PC-9 (cell line): ENCODE data around the gene TMUB2. TPM values are rescaled to one million over a fixed set of nuclear protein-coding genes. Genes with fewer than 3 reads are reported as not detected.
A peak's percentile ranks its signal among the peaks of the same experiment; 100 is the strongest.

Source experiments
- BruUV-seq: library from RNA; stranded (reverse); fragments of 400-500 nt; replicated peaks from 2 replicates; lab custom pipeline; 2021; lab: Mats Ljungman, UMichigan
- CTCF ChIA-PET: fragments of 300-600 bp; sonication (Branson Sonifier 250); formaldehyde crosslinking; loops from one replicate; lab custom pipeline; 2022; ENCODE audit warnings: antibody characterized with exemption; lab: Charles Lee
- POLR2A ChIA-PET: fragments of 300-600 bp; sonication (Branson Sonifier 250); formaldehyde crosslinking; loops from one replicate; lab custom pipeline; 2022; ENCODE audit warnings: antibody characterized with exemption; ENCODE audit not compliant: unreplicated experiment; lab: Charles Lee
- DNase-seq, 2 experiments: peaks; one replicate each; pipeline versions ENCODE4 v3.0.0 to v3.0.0-alpha.2; 2015 to 2022; ENCODE audit warnings: mixed read lengths in 1 of 2
- H2AFZ ChIP-seq: fragments of 200-600 bp; sonication (generic); 2 replicates; pipeline ENCODE4 v1.8.1; 2017; ENCODE audit warnings: antibody characterized with exemption
- H3F3A ChIP-seq: fragments of 200-600 bp; sonication (generic); 2 replicates; pipeline ENCODE4 v1.8.1; 2017; ENCODE audit warnings: antibody characterized with exemption, mild to moderate bottlenecking, low read depth; ENCODE audit not compliant: insufficient read depth
- H3K27ac ChIP-seq: fragments of 200-600 bp; sonication (generic); 2 replicates; pipeline ENCODE4 v1.6.1; 2016; ENCODE audit warnings: mixed run types
- H3K27me3 ChIP-seq: fragments of 200-600 bp; sonication (generic); 2 replicates; pipeline ENCODE4 v1.6.1; 2016; ENCODE audit warnings: low read depth, mixed run types; ENCODE audit not compliant: insufficient read depth
- H3K36me3 ChIP-seq: fragments of 200-600 bp; sonication (generic); 2 replicates; pipeline ENCODE4 v1.6.1; 2016; ENCODE audit warnings: low read depth, mixed run types
- H3K4me1 ChIP-seq: fragments of 200-600 bp; sonication (generic); replicated peaks from 2 replicates; pipeline ENCODE4 v1.6.1; 2016; ENCODE audit warnings: mixed run types; ENCODE audit not compliant: insufficient read depth
- H3K4me2 ChIP-seq: fragments of 200-600 bp; sonication (generic); 2 replicates; pipeline ENCODE4 v1.6.1; 2017; ENCODE audit warnings: mixed run types
- H3K4me3 ChIP-seq: fragments of 200-600 bp; sonication (generic); 2 replicates; pipeline ENCODE4 v1.6.1; 2016; ENCODE audit warnings: mixed run types
- H3K79me2 ChIP-seq: fragments of 200-600 bp; sonication (generic); 2 replicates; pipeline ENCODE4 v1.6.1; 2017; ENCODE audit warnings: low read depth, mixed run types
- H3K9me2 ChIP-seq: fragments of 200-600 bp; sonication (generic); 2 replicates; pipeline ENCODE4 v1.8.1; 2017; ENCODE audit warnings: mild to moderate bottlenecking; ENCODE audit not compliant: insufficient read depth
- H3K9me3 ChIP-seq: fragments of 200-600 bp; sonication (generic); 2 replicates; pipeline ENCODE4 v1.8.1; 2016; ENCODE audit warnings: low read depth; ENCODE audit not compliant: insufficient read depth
- H4K20me1 ChIP-seq: fragments of 200-600 bp; sonication (generic); 2 replicates; pipeline ENCODE4 v1.8.1; 2017; ENCODE audit not compliant: insufficient read depth
- CTCF ChIP-seq: fragments of 200-600 bp; sonication (generic); conservative IDR thresholded peaks from 2 replicates; pipeline ENCODE4 v1.6.1; 2017; ENCODE audit warnings: mixed run types, antibody characterized with exemption, mild to moderate bottlenecking, moderate library complexity
- EZH2 ChIP-seq: fragments of 200-600 bp; sonication (generic); IDR thresholded peaks from 2 replicates; pipeline ENCODE4 v1.8.0; 2017; ENCODE audit warnings: antibody characterized with exemption, low read depth
- intact Hi-C: fragments of 100-400 bp; cut with micrococcal nuclease; formaldehyde crosslinking; loops from one replicate; pipeline ENCODE4 v1.10.0; 2022; ENCODE audit not compliant: unreplicated experiment
- total RNA-seq: library from RNA; stranded (reverse); gene quantifications from 2 replicates; pipeline ENCODE4 v1.2.3, GENCODE V29; 2021

The TMUB2 gene
- total RNA-seq, 1 experiment from 2014 or later: 45.5 TPM

- DNase-seq: peak in 1 of 2 experiments; percentile 53
- peak within 1 kb of the TSS; percentile 84 for H2AFZ ChIP-seq
Measured at GRCh38 chr17:44219616-44220212, 32.9 kb downstream of the TMUB2 start, which contains the start of gene UBTF. TSS of gene UBTF (minus strand) at chr17:44219675. CDS start at chr17:44218229, 1,446 bp downstream.

GRCh38 chr17:44220213-44221083 lies 33.7 kb downstream of the TMUB2 start:
- H3K4me2 ChIP-seq: peak overlapping the region; percentile 92
- BruUV-seq: TSS peak; percentile 32
- peak in 1 of 2 experiments; percentile 26 for DNase-seq
- peaks cover 16% of the 10 kb centered on the region for H3K36me3 ChIP-seq
- peaks cover 22% of the 10 kb centered on the region for H3K4me1 ChIP-seq
- peak overlapping the region; percentile 92 for H2AFZ ChIP-seq
- no peaks in the 10 kb centered on the region for H3K9me2 ChIP-seq
- H4K20me1 ChIP-seq: no peaks in the 10 kb centered on the region
- ChIA-PET CTCF (no interaction called here), POLR2A (interaction anchor here (0.6 kb wide), 1 partner anchor 13 kb away, joined by 3 read pairs; no protein-coding TSS in a partner anchor)
- TF ChIP-seq EZH2 (no peak), CTCF (no peak)
- H3K9me3 ChIP-seq: no peaks in the 10 kb centered on the region
- H3K27me3 ChIP-seq: no peaks in the 10 kb centered on the region
- H3F3A ChIP-seq: peaks cover 36% of the 10 kb centered on the region; the same call in 1 of the 2 replicates
- intact Hi-C loops: loop anchor here (5.0 kb wide), 1 partner anchor 87 kb away; the partner anchor contains the start of gene RUNDC3A
- H3K27ac ChIP-seq: peak overlapping the region; percentile 6; the same call in 1 of the 2 replicates
- H3K4me3 ChIP-seq: peak overlapping the region; percentile 97
- peaks cover 29% of the 10 kb centered on the region for H3K79me2 ChIP-seq

More at GRCh38 chr17:44219616-44220212, 32.9 kb downstream of the TMUB2 start, which contains the start of gene UBTF:
- Histone ChIP-seq H4K20me1 (no peaks in the 10 kb centered on the region), H3K27ac (peak within 1 kb of the TSS; percentile 55; the same call in 1 of the 2 replicates), H3K36me3 (peaks cover 22% of the 10 kb centered on the region), H3K27me3 (no peaks in the 10 kb centered on the region), H3K79me2 (peaks cover 29% of the 10 kb centered on the region), H3F3A (peaks cover 36% of the 10 kb centered on the region; the same call in 1 of the 2 replicates), H3K9me2 (no peaks in the 10 kb centered on the region), H3K4me1 (peaks cover 22% of the 10 kb centered on the region), H3K4me2 (peak within 1 kb of the TSS; percentile 92), H3K9me3 (no peaks in the 10 kb centered on the region), H3K4me3 (peak within 1 kb of the TSS; percentile 97)
- ChIA-PET CTCF (no interaction called here), POLR2A (interaction anchor here (0.6 to 0.7 kb wide), 3 partner anchors 13 to 146 kb away, joined by 3 to 6 read pairs (median 5); no protein-coding TSS in a partner anchor)
- no peak for TF ChIP-seq EZH2
- no peak for TF ChIP-seq CTCF
- intact Hi-C loops: loop anchor here (5.0 kb wide), 1 partner anchor 88 kb away; the partner anchor contains the start of gene RUNDC3A
- BruUV-seq: no TSS peak
